ENCODE results near the gene RCBTB1.

DNA sequence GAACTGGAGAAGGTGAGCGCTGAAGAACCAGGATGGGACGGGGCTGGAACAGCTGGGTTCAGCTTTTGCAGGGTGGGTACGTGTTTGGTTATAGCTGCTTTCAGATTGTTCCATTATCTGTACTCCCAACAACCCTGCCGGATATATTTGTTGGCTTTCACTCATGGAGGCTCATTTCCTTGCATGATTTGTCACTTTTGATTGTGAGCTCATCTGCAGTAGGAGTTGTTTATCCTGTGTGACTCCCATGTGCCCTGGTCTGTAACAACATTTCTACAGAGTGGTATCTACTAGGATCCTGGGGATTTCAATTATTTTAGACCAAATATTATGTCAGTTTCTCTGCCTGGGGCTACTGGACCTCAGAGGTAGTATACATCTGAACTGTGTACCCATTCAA lies 48.4 kb upstream of the RCBTB1 start:
- TF ChIP-seq, protein P1, sequence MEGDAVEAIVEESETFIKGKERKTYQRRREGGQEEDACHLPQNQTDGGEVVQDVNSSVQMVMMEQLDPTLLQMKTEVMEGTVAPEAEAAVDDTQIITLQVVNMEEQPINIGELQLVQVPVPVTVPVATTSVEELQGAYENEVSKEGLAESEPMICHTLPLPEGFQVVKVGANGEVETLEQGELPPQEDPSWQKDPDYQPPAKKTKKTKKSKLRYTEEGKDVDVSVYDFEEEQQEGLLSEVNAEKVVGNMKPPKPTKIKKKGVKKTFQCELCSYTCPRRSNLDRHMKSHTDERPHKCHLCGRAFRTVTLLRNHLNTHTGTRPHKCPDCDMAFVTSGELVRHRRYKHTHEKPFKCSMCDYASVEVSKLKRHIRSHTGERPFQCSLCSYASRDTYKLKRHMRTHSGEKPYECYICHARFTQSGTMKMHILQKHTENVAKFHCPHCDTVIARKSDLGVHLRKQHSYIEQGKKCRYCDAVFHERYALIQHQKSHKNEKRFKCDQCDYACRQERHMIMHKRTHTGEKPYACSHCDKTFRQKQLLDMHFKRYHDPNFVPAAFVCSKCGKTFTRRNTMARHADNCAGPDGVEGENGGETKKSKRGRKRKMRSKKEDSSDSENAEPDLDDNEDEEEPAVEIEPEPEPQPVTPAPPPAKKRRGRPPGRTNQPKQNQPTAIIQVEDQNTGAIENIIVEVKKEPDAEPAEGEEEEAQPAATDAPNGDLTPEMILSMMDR (IDR thresholded peaks at IDR 0.05; ENCODE audit: low read depth, low read length): no peak
- TF ChIP-seq EZH2phosphoT487 (IDR thresholded peaks at IDR 0.05; ENCODE audit: low read depth): no peak

Measured in OCI-LY3 (cell line).